Stomach (tissue), 9 donors: Measurements from ENCODE around the gene ABCB1. TPM values are rescaled to one million over a fixed set of nuclear protein-coding genes. Genes with fewer than 3 reads are reported as not detected.

Experiments
- DNase-seq, 2 donors: peaks; one replicate each; pipeline versions ENCODE4 v3.0.0 to v3.0.0-alpha.2; 2013 to 2019
- H3K27ac ChIP-seq, 5 donors: fragments of 200-600 bp in 4 of 5; sonication (generic) in 4 of 5; one replicate each; pipeline ENCODE4 v1.5.1; 2013 to 2019; ENCODE audit warnings: mild to moderate bottlenecking in 1 of 5, moderate library complexity in 1 of 5
- H3K27me3 ChIP-seq, 3 donors: fragments of 200-600 bp; sonication (generic); one replicate each; pipeline ENCODE4 v1.5.1; 2017 to 2019; ENCODE audit warnings: mixed run types in 1 of 3
- H3K36me3 ChIP-seq, 4 donors: fragments of 200-600 bp; sonication (generic); 1 replicate in 3 of 4; 2 replicates in 1 of 4; pipeline ENCODE4 v1.5.1; 2016 to 2019
- H3K4me1 ChIP-seq, 4 donors: fragments of 200-600 bp; sonication (generic); one replicate each; pipeline ENCODE4 v1.5.1; 2016 to 2019
- H3K4me3 ChIP-seq, 4 donors: fragments of 200-600 bp; sonication (generic) in 3 of 4; one replicate each; pipeline ENCODE4 v1.5.1; 2016 to 2019; ENCODE audit warnings: mild to moderate bottlenecking in 1 of 4
- H3K9me3 ChIP-seq, 4 donors: fragments of 200-600 bp; sonication (generic); one replicate each; pipeline ENCODE4 v1.5.1; 2016 to 2019
- EP300 ChIP-seq: sonication (generic); formaldehyde crosslinking; IDR thresholded peaks from one replicate; pipeline ENCODE4 v1.6.1; 2017; ENCODE audit warnings: antibody characterized with exemption
- POLR2A ChIP-seq, 4 donors: fragments of 450-650 bp; IDR thresholded peaks; one replicate each; pipeline ENCODE4 v1.6.1; 2016; ENCODE audit warnings: antibody characterized with exemption in 4 of 4, control low read depth in 2 of 4, mild to moderate bottlenecking in 1 of 4, moderate library complexity in 1 of 4
- POLR2AphosphoS5 ChIP-seq, 3 donors: sonication (generic); formaldehyde crosslinking; IDR thresholded peaks; one replicate each; pipeline ENCODE4 v1.6.1; 2016; ENCODE audit warnings: antibody characterized with exemption in 3 of 3
- WGBS, 5 donors: extraction: QIAGEN DNeasy Blood & Tissue Kit in 3 of 5; methylation state at CpG; one replicate each; pipeline versions ENCODE4 v1.1.5 to v1.1.7; 2013 to 2018; 5-methylcytosine and 5-hydroxymethylcytosine counted together
- intact Hi-C: fragments of 100-400 bp; cut with DNase I; formaldehyde crosslinking; loops from one replicate; pipeline ENCODE4 v1.15.1; 2023; ENCODE audit warnings: low total_unique reads
- polyA plus RNA-seq, 3 donors: library from polyadenylated mRNA; stranded (reverse); fragments of 200-250 nt; gene quantifications; one replicate each; pipeline ENCODE4 v1.2.3, GENCODE V29; 2013
- total RNA-seq, 5 donors: library from RNA; depleted of rRNA; stranded (reverse); fragments of >200 nt; gene quantifications; one replicate each; pipeline versions ENCODE4 v1.1.0 to v1.2.3, GENCODE V29; 2014 to 2016
- TF ChIP-seq, protein P1 (sequence below), 7 experiments: fragments of 450-650 bp in 4 of 7; fragments of 200-600 bp in 3 of 7; sonication (generic) in 3 of 7; IDR thresholded peaks; one replicate each; pipeline ENCODE4 v1.5.1; 2016 to 2019; ENCODE audit warnings: antibody characterized with exemption in 7 of 7, control low read depth in 2 of 7, mild to moderate bottlenecking in 1 of 7
- donor health status: healthy with polysubstance abuse.
- donor health status: Bipolar disorder and iron deficiency.
- donor health status: healthy.

The ABCB1 gene
- total and polyA plus RNA-seq, 8 donors, result 0.45 to 10.6 (median 1.7) TPM; not detected in 1

DNA sequence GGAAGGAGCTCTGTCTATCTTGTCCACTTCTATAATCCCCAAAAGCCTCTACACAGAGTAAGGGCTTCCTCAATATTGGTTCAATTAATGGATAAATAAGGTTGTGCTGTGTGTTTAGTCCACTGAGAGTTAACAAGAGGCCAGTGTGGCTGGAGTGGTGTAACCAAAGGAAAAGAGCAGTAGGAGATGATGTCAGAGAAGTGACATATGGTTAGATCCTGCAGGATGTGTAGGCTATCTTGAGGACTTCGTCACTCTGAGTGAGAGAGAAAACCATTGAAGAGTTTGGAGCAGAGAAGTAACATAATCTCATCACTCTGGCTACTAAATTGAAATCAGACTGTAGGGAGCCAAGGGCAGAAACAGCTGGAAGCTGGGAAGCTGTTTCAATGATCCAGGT, 14.5 kb upstream of the ABCB1 start:
- 52 to 77% (median 65%) methylated on average over 1 of the region's 1 CpG for WGBS, 5 donors
- Histone ChIP-seq H3K4me3 (no peak overlapping the region), H3K36me3 (no peaks in the 10 kb centered on the region), H3K27ac (no peak overlapping the region), H3K27me3 (no peaks in the 10 kb centered on the region), H3K9me3 (no peaks in the 10 kb centered on the region), H3K4me1 (no peaks in the 10 kb centered on the region)
- intact Hi-C loops, result no loop called here
- no peak for TF ChIP-seq EP300
- TF ChIP-seq, protein P1, sequence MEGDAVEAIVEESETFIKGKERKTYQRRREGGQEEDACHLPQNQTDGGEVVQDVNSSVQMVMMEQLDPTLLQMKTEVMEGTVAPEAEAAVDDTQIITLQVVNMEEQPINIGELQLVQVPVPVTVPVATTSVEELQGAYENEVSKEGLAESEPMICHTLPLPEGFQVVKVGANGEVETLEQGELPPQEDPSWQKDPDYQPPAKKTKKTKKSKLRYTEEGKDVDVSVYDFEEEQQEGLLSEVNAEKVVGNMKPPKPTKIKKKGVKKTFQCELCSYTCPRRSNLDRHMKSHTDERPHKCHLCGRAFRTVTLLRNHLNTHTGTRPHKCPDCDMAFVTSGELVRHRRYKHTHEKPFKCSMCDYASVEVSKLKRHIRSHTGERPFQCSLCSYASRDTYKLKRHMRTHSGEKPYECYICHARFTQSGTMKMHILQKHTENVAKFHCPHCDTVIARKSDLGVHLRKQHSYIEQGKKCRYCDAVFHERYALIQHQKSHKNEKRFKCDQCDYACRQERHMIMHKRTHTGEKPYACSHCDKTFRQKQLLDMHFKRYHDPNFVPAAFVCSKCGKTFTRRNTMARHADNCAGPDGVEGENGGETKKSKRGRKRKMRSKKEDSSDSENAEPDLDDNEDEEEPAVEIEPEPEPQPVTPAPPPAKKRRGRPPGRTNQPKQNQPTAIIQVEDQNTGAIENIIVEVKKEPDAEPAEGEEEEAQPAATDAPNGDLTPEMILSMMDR (IDR thresholded peaks at IDR 0.05), result no peak
- no peak for TF ChIP-seq POLR2AphosphoS5 (IDR thresholded peaks at IDR 0.05)
- TF ChIP-seq POLR2A (IDR thresholded peaks at IDR 0.05), result no peak
- no peak for DNase-seq

DNA sequence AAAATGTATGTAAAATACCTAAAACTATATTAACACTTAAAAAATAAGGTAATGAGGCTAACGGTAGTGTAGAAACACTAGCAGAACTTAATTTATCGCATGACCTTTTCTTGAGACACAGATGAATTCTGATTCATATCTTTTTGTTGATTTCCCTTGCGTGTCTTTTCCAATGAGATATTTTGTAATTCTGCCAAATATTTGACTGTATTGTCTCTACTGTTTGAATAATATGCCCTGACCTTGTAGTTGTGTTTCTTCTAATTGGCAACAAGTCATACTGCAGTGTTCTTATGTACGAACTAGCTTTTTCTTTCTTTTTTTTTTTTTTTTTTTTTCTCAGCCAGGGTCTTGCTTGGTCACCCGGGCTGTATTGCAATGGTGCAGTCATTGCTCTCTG, 9.2 kb upstream of the ABCB1 start:
- intact Hi-C loops, result no loop called here
- Histone ChIP-seq H3K27ac (no peak overlapping the region), H3K4me1 (no peaks in the 10 kb centered on the region), H3K27me3 (peaks cover 0 to 3% (median 0%) of the 10 kb centered on the region in 3 donors), H3K4me3 (no peak overlapping the region), H3K9me3 (no peaks in the 10 kb centered on the region), H3K36me3 (no peaks in the 10 kb centered on the region)
- DNase-seq, result no peak
- WGBS, 5 donors, result 73 to 84% (median 74%) methylated on average over 5 of the region's 5 CpGs
- TF ChIP-seq POLR2AphosphoS5 (IDR thresholded peaks at IDR 0.05) (no peak), EP300 (no peak), POLR2A (IDR thresholded peaks at IDR 0.05) (no peak)
- TF ChIP-seq, protein P1 (IDR thresholded peaks at IDR 0.05), result no peak

DNA sequence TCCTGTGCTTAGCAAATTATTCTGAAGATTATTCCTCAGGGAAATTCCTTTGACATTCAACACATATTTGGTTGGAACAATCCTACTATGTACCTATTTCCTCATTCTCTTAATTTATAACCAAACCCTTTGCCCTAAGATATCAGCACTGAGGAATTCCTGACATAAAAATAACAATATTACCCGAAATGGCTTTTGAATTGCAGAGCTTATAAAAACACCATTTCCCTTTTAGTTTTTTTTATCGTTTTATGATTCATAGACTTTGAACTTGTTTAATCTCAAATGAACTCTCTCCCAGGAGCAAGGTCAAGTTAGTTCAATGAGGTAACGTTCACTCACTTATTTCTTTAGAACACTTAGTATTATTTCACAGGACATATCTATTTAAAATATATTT, 7.7 kb upstream of the ABCB1 start:
- WGBS, 5 donors, result 21 to 46% (median 30%) methylated on average over 3 of the region's 3 CpGs
- Histone ChIP-seq H3K36me3 (no peaks in the 10 kb centered on the region), H3K27me3 (peaks cover 0 to 13% (median 0%) of the 10 kb centered on the region in 3 donors), H3K4me1 (no peaks in the 10 kb centered on the region), H3K4me3 (no peak overlapping the region), H3K27ac (no peak overlapping the region), H3K9me3 (no peaks in the 10 kb centered on the region)
- intact Hi-C loops, result no loop called here
- no peak for DNase-seq
- TF ChIP-seq EP300 (no peak), POLR2AphosphoS5 (IDR thresholded peaks at IDR 0.05) (no peak), POLR2A (IDR thresholded peaks at IDR 0.05) (no peak)
- TF ChIP-seq, protein P1 (IDR thresholded peaks at IDR 0.05), result no peak

DNA sequence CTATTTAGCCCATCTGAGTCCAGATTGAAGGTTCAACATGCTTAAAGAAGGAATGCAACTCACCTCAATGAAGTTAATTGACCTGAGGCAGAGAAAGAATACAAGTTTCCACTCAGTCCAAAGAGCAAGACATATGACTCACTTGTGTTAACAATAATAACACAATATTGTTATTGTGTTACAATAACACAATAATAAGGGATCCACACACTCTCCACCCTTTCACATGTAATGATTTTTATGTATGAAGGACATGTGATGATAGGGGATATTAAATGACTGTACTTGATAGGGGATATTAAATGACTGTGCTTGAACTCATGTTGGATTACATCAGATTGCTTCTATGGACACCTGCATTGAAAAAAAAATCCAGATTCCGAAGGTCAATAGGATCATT, 3.6 kb upstream of the ABCB1 start:
- DNase-seq, result no peak
- 80 to 96% (median 90%) methylated on average over 1 of the region's 1 CpG for WGBS, 5 donors
- TF ChIP-seq POLR2A (IDR thresholded peaks at IDR 0.05) (no peak), EP300 (no peak), POLR2AphosphoS5 (IDR thresholded peaks at IDR 0.05) (no peak)
- TF ChIP-seq, protein P1 (IDR thresholded peaks at IDR 0.05), result no peak
- H3K4me3 ChIP-seq, result no peak overlapping the region
- no peaks in the 10 kb centered on the region for H3K9me3 ChIP-seq
- intact Hi-C loops, result no loop called here
- H3K27ac ChIP-seq, result no peak overlapping the region
- H3K4me1 ChIP-seq, result peaks cover 5 to 17% (median 10%) of the 10 kb centered on the region in 4 donors
- H3K27me3 ChIP-seq, result peaks cover 0 to 51% (median 10%) of the 10 kb centered on the region in 3 donors
- H3K36me3 ChIP-seq, result no peaks in the 10 kb centered on the region
